ENCODE data around the gene PLEKHG4B. TPM values are rescaled to one million over a fixed set of nuclear protein-coding genes. Genes with fewer than 3 reads are reported as not detected.

PLEKHG4B gene
- total RNA-seq, 1 experiment from 2014 or later = 44.3 TPM

DNA sequence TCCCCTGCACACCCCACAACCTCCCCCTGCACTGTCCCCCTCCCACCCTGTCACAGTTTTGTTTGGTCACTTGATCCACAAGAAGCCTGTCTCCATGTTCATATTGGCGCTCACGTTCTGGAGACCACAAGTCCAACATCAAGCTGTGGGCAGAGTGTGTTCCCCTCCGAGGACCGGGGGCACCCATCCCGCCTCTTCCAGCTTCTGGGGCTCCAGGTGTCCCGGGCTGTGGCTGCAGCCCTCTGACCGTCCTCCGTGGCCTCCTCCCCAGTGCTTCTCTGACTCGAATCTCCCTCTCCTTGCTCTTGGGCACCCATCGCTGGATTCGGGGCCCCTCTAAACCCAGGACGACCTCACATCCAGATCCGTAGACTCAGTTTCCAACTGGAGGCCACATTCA is 49.2 kb downstream of the PLEKHG4B start:
- peaks cover 0 to 3% of the 10 kb centered on the region in 2 experiments; a peak in 3 of 5 replicates for H3K9me3 Mint-ChIP-seq
- Histone ChIP-seq H4K20me1 (ENCODE audit: control insufficient read depth, insufficient read depth, insufficient read length) (no peaks in the 10 kb centered on the region), H2BK15ac (ENCODE audit: low read depth, low read length) (no peak overlapping the region), H2BK12ac (ENCODE audit: insufficient read length, low read depth, low read length) (no peak overlapping the region), H3K79me1 (ENCODE audit: insufficient read depth, low read depth, low read length, poor library complexity, severe bottlenecking) (peaks cover 3% of the 10 kb centered on the region), H2BK5ac (ENCODE audit: insufficient read length, low read length) (no peak overlapping the region), H3K79me2 (ENCODE audit: insufficient read depth, low read length) (no peaks in the 10 kb centered on the region; the same call in 1 of the 2 replicates), H3K27ac (ENCODE audit: insufficient read length, low read depth, low read length) (no peak overlapping the region), H2AK5ac (ENCODE audit: insufficient read length, low read length) (no peak overlapping the region), H2BK120ac (ENCODE audit: low read depth, low read length, poor library complexity, severe bottlenecking) (no peak overlapping the region), H3K4ac (ENCODE audit: low read depth, low read length) (no peak overlapping the region), H4K5ac (ENCODE audit: insufficient read length, low read depth, low read length) (no peak overlapping the region), H3K23ac (ENCODE audit: insufficient read length, low read depth, low read length) (no peak overlapping the region), H3K4me2 (ENCODE audit: insufficient read depth, insufficient read length, low read length) (no peak overlapping the region), H3K9ac (ENCODE audit: extremely low read depth, insufficient read length, low read length) (no peak overlapping the region), H2AFZ (ENCODE audit: low read length) (no peak overlapping the region), H4K91ac (ENCODE audit: insufficient read length, low read depth, low read length) (no peak overlapping the region), H3K56ac (ENCODE audit: insufficient read length, low read depth, low read length) (no peak overlapping the region), H3K9me3 (ENCODE audit: control insufficient read depth, low read depth, low read length) (no peaks in the 10 kb centered on the region), H3K23me2 (ENCODE audit: insufficient read length, low read depth, low read length, poor library complexity, severe bottlenecking) (no peaks in the 10 kb centered on the region), H4K8ac (replicated peaks; ENCODE audit: insufficient read length, low read depth, low read length) (no peak overlapping the region), H3K18ac (ENCODE audit: insufficient read length, low read depth, low read length) (no peak overlapping the region), H3K27me3 (ENCODE audit: insufficient read depth, low read length) (no peaks in the 10 kb centered on the region), H2BK20ac (ENCODE audit: low read depth, low read length, poor library complexity, severe bottlenecking) (no peak overlapping the region), H3T11ph (ENCODE audit: low read length) (no peak overlapping the region), H3K4me1 (ENCODE audit: insufficient read depth, low read length) (peaks cover 4% of the 10 kb centered on the region), H3K14ac (ENCODE audit: insufficient read depth, low read length) (no peak overlapping the region)
- H3K4me1 Mint-ChIP-seq = peaks cover 13 to 22% of the 10 kb centered on the region in 2 experiments
- no CpG with 5 or more reads among the region's 13 CpGs for WGBS (ENCODE audit: extremely low coverage, insufficient read length, low lambda C conversion rate)
- TF ChIP-seq, protein P1, sequence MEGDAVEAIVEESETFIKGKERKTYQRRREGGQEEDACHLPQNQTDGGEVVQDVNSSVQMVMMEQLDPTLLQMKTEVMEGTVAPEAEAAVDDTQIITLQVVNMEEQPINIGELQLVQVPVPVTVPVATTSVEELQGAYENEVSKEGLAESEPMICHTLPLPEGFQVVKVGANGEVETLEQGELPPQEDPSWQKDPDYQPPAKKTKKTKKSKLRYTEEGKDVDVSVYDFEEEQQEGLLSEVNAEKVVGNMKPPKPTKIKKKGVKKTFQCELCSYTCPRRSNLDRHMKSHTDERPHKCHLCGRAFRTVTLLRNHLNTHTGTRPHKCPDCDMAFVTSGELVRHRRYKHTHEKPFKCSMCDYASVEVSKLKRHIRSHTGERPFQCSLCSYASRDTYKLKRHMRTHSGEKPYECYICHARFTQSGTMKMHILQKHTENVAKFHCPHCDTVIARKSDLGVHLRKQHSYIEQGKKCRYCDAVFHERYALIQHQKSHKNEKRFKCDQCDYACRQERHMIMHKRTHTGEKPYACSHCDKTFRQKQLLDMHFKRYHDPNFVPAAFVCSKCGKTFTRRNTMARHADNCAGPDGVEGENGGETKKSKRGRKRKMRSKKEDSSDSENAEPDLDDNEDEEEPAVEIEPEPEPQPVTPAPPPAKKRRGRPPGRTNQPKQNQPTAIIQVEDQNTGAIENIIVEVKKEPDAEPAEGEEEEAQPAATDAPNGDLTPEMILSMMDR (conservative IDR thresholded peaks at IDR 0.05) = no peak
- no peak overlapping the region for H3K4me3 Mint-ChIP-seq
- DNase-seq = no peak
- H3K27me3 Mint-ChIP-seq (ENCODE audit: low read depth) = no peaks in the 10 kb centered on the region
- peaks cover 38 to 65% (median 60%) of the 10 kb centered on the region in 3 experiments for H3K36me3 Mint-ChIP-seq (ENCODE audit: insufficient read depth in 1 of 3, low read depth in 3 of 3)
- H3K27ac Mint-ChIP-seq = peak overlapping the region in 1 of 3 experiments; percentile 92; a peak in 2 of 7 replicates

Measured in H9 (cell line).